BLaER1 treated with 17β-estradiol and CSF1 and Interleukin-3, amounts not matched to agents 10 nM and 100 nM (cell line): Measurements from ENCODE around the gene BOLA1.
"Not testable (repeated sequence)": the region's sequence is repeated elsewhere in the genome, so short reads cannot be mapped to it uniquely, and the experiment has no call there.

Source experiments
- H3K27ac ChIP-seq, 11 experiments: shearing (Covaris generic); formaldehyde crosslinking; 2 replicates each; pipeline ENCODE4 v1.8.1; 2022
- H3K27me3 ChIP-seq, 11 experiments: shearing (Covaris generic); formaldehyde crosslinking; 2 replicates each; pipeline ENCODE4 v1.8.1; 2022
- H3K36me3 ChIP-seq, 11 experiments: shearing (Covaris generic); formaldehyde crosslinking; 2 replicates each; pipeline ENCODE4 v1.8.1; 2022
- H3K4me1 ChIP-seq, 10 experiments: shearing (Covaris generic); formaldehyde crosslinking; 2 replicates each; pipeline ENCODE4 v1.8.1; 2022
- H3K4me2 ChIP-seq, 11 experiments: shearing (Covaris generic); formaldehyde crosslinking; 2 replicates each; pipeline ENCODE4 v1.8.1; 2022
- H3K4me3 ChIP-seq, 10 experiments: shearing (Covaris generic); formaldehyde crosslinking; 2 replicates each; pipeline ENCODE4 v1.8.1; 2022
- H3K9ac ChIP-seq, 11 experiments: shearing (Covaris generic); formaldehyde crosslinking; 2 replicates each; pipeline ENCODE4 v1.8.1; 2022
- H3K9me3 ChIP-seq, 11 experiments: shearing (Covaris generic); formaldehyde crosslinking; replicated peaks in 1 of 11; 2 replicates each; pipeline ENCODE4 v1.8.1; 2022
- H4K20me1 ChIP-seq, 11 experiments: shearing (Covaris generic); formaldehyde crosslinking; 2 replicates each; pipeline ENCODE4 v1.8.1; 2022
- Cebpa-rat ChIP-seq, 11 experiments: shearing (Covaris generic); IDR thresholded peaks; 2 replicates each; pipeline ENCODE4 v1.8.1; 2022

BOLA1 gene

GRCh38 chr1:149886396-149887195 is 12.8 kb upstream of the BOLA1 start:
- Histone ChIP-seq H3K9ac (peak overlapping the region; percentile 87 to 97 (median 94)), H3K4me1 (peaks cover 32 to 43% (median 38%) of the 10 kb centered on the region in 10 experiments), H3K27me3 (no peaks in the 10 kb centered on the region), H3K4me2 (peak overlapping the region; percentile 84 to 96 (median 91)), H3K36me3 (no peaks in the 10 kb centered on the region), H3K27ac (peak overlapping the region; percentile 88 to 97 (median 95)), H4K20me1 (peaks cover 11 to 40% (median 27%) of the 10 kb centered on the region in 11 experiments; a peak in 15 of 22 replicates), H3K4me3 (peak overlapping the region; percentile 60 to 80 (median 76)), H3K9me3 (no peaks in the 10 kb centered on the region)
- no peak for TF ChIP-seq Cebpa-rat (IDR thresholded peaks at IDR 0.05)

- peaks cover 32 to 48% (median 41%) of the 10 kb centered on the region in 10 experiments for H3K4me1 ChIP-seq
- not testable (repeated sequence) for H3K9me3 ChIP-seq, H3K27me3 ChIP-seq, H3K36me3 ChIP-seq
- H3K9ac ChIP-seq, result peak overlapping the region; percentile 87 to 97 (median 94)
- H3K27ac ChIP-seq, result peak overlapping the region; percentile 88 to 97 (median 95)
- peak overlapping the region; percentile 60 to 80 (median 76) for H3K4me3 ChIP-seq
- peaks cover 11 to 40% (median 26%) of the 10 kb centered on the region in 11 experiments; a peak in 15 of 22 replicates for H4K20me1 ChIP-seq
- peak overlapping the region; percentile 77 to 92 (median 87) for H3K4me2 ChIP-seq
These were observed 12.2 kb upstream of the BOLA1 start for GRCh38 chr1:149887196-149887455.

GRCh38 chr1:149887456-149888246 is 11.7 kb upstream of the BOLA1 start:
- Histone ChIP-seq H3K4me1 (peaks cover 32 to 48% (median 41%) of the 10 kb centered on the region in 10 experiments), H3K9ac (peak overlapping the region; percentile 87 to 97 (median 94)), H3K36me3 (no peaks in the 10 kb centered on the region), H4K20me1 (peaks cover 11 to 37% (median 24%) of the 10 kb centered on the region in 11 experiments; a peak in 13 of 22 replicates), H3K4me2 (peak overlapping the region; percentile 77 to 92 (median 88)), H3K9me3 (no peaks in the 10 kb centered on the region), H3K4me3 (peak overlapping the region; percentile 60 to 80 (median 76)), H3K27me3 (no peaks in the 10 kb centered on the region), H3K27ac (peak overlapping the region; percentile 88 to 97 (median 95))
- peak in 6 of 11 experiments; percentile 24 to 63 (median 48); a peak in 8 of 22 replicates for TF ChIP-seq Cebpa-rat (IDR thresholded peaks at IDR 0.05)

GRCh38 chr1:149888247-149888998 is 10.9 kb upstream of the BOLA1 start:
- H3K9ac ChIP-seq, result peak overlapping the region; percentile 87 to 97 (median 94)
- H3K27me3 ChIP-seq, result no peaks in the 10 kb centered on the region
- peak overlapping the region; percentile 88 to 97 (median 95) for H3K27ac ChIP-seq
- H3K4me3 ChIP-seq, result peak overlapping the region; percentile 60 to 80 (median 76)
- H3K4me2 ChIP-seq, result peak overlapping the region; percentile 71 to 92 (median 87)
- peaks cover 11 to 29% (median 22%) of the 10 kb centered on the region in 11 experiments; a peak in 13 of 22 replicates for H4K20me1 ChIP-seq
- TF ChIP-seq Cebpa-rat (IDR thresholded peaks at IDR 0.05), result no peak
- H3K9me3 ChIP-seq, result no peaks in the 10 kb centered on the region
- H3K36me3 ChIP-seq, result no peaks in the 10 kb centered on the region
- H3K4me1 ChIP-seq, result peaks cover 32 to 48% (median 41%) of the 10 kb centered on the region in 10 experiments

GRCh38 chr1:149888999-149889289 is 10.4 kb upstream of the BOLA1 start:
- H3K27ac ChIP-seq, result peak overlapping the region; percentile 88 to 97 (median 95)
- H3K4me2 ChIP-seq, result peak overlapping the region; percentile 71 to 92 (median 87)
- H3K4me1 ChIP-seq, result peaks cover 27 to 43% (median 36%) of the 10 kb centered on the region in 10 experiments
- peak overlapping the region; percentile 87 to 97 (median 94) for H3K9ac ChIP-seq
- peak overlapping the region; percentile 60 to 80 (median 76) for H3K4me3 ChIP-seq
- H3K27me3 ChIP-seq, result no peaks in the 10 kb centered on the region
- H4K20me1 ChIP-seq, result peaks cover 11 to 25% (median 22%) of the 10 kb centered on the region in 11 experiments; a peak in 13 of 22 replicates
- H3K9me3 ChIP-seq, result no peaks in the 10 kb centered on the region
- TF ChIP-seq Cebpa-rat (IDR thresholded peaks at IDR 0.05), result no peak
- H3K36me3 ChIP-seq, result no peaks in the 10 kb centered on the region

GRCh38 chr1:149896575-149896974 is 2.8 kb upstream of the BOLA1 start:
- H3K4me3 ChIP-seq, result no peak overlapping the region
- no peak overlapping the region for H3K27ac ChIP-seq

GRCh38 chr1:149903836-149904491 is 4.6 kb downstream of the BOLA1 start:
- no peak overlapping the region for H3K4me2 ChIP-seq
- H3K4me1 ChIP-seq, result peaks cover 8 to 13% (median 11%) of the 10 kb centered on the region in 10 experiments
- H4K20me1 ChIP-seq, result no peaks in the 10 kb centered on the region
- no peak overlapping the region for H3K9ac ChIP-seq
- no peaks in the 10 kb centered on the region for H3K9me3 ChIP-seq
- H3K27me3 ChIP-seq, result no peaks in the 10 kb centered on the region
- TF ChIP-seq Cebpa-rat (IDR thresholded peaks at IDR 0.05), result no peak
- peaks cover 0 to 65% (median 46%) of the 10 kb centered on the region in 11 experiments; a peak in 18 of 22 replicates for H3K36me3 ChIP-seq
- H3K27ac ChIP-seq, result 0 out of 22 replicates have a peak overlapping the region, but pooled peaks of 1 of the 11 experiments have one; percentile 13
- H3K4me3 ChIP-seq, result no peak overlapping the region

More at GRCh38 chr1:149896575-149896974, 2.8 kb upstream of the BOLA1 start:
- H3K9me3 ChIP-seq, result peaks cover 0 to 18% (median 6%) of the 10 kb centered on the region in 11 experiments; a peak in 7 of 22 replicates
- H4K20me1 ChIP-seq, result no peaks in the 10 kb centered on the region
- peaks cover 0 to 2% (median 0%) of the 10 kb centered on the region in 11 experiments; a peak in 1 of 22 replicates for H3K36me3 ChIP-seq
- H3K9ac ChIP-seq, result no peak overlapping the region
- peaks cover 12 to 18% (median 13%) of the 10 kb centered on the region in 10 experiments for H3K4me1 ChIP-seq
- H3K4me2 ChIP-seq, result no peak overlapping the region
- no peaks in the 10 kb centered on the region for H3K27me3 ChIP-seq
- no peak for TF ChIP-seq Cebpa-rat (IDR thresholded peaks at IDR 0.05)

GRCh38 chr1:149906570-149907075 is 7.3 kb downstream of the BOLA1 start:
- Histone ChIP-seq H3K36me3 (peaks cover 0 to 92% (median 70%) of the 10 kb centered on the region in 11 experiments; a peak in 18 of 22 replicates), H3K27ac (no peak overlapping the region), H3K4me1 (peaks cover 0 to 4% (median 0%) of the 10 kb centered on the region in 10 experiments; a peak in 3 of 20 replicates), H3K27me3 (no peaks in the 10 kb centered on the region), H3K9ac (no peak overlapping the region), H3K4me3 (no peak overlapping the region), H3K4me2 (no peak overlapping the region), H3K9me3 (no peaks in the 10 kb centered on the region), H4K20me1 (no peaks in the 10 kb centered on the region)
- no peak for TF ChIP-seq Cebpa-rat (IDR thresholded peaks at IDR 0.05)
